ENCODE data around the gene HBE1. TPM values are rescaled to one million over a fixed set of nuclear protein-coding genes. Genes with fewer than 3 reads are reported as not detected.

The HBE1 gene
- total and polyA plus RNA-seq, 2 of the 4 experiments (the other 2 are of a cell fraction), result 3.2 to 12.7 TPM

- H3K36me3 ChIP-seq (ENCODE audit: control insufficient read depth, insufficient read depth, low read length), result no peaks in the 10 kb centered on the region
- H4K91ac ChIP-seq (ENCODE audit: insufficient read depth, low read depth, low read length), result peak overlapping the region; percentile 38; the same call in 1 of the 2 replicates
- peak overlapping the region; percentile 46 for H2BK5ac ChIP-seq (ENCODE audit: low read depth, low read length, poor library complexity, severe bottlenecking)
- peak overlapping the region in 1 of 2 experiments; percentile 63; a peak in 2 of 4 replicates for H4K8ac ChIP-seq (ENCODE audit: low read depth in 2 of 2, low read length in 2 of 2)
- no peak overlapping the region for H2AK9ac ChIP-seq (replicated peaks; ENCODE audit: low read depth, low read length, poor library complexity)
- peak overlapping the region; percentile 70; the same call in 1 of the 2 replicates for H2AK5ac ChIP-seq (ENCODE audit: low read depth, low read length)
- no peaks in the 10 kb centered on the region for H4K20me1 ChIP-seq (ENCODE audit: insufficient read depth, low read length)
- DNase-seq (no peak), ATAC-seq (ENCODE audit: low read depth) (peak; percentile 41; the same call in 1 of the 2 replicates)
- H3K4me2 ChIP-seq (ENCODE audit: low read depth, low read length), result no peak overlapping the region
- H3K9me3 ChIP-seq (ENCODE audit: control insufficient read depth, insufficient read depth, low read length), result no peaks in the 10 kb centered on the region
- H2AFZ ChIP-seq (replicated peaks; ENCODE audit: low read length, poor library complexity), result no peak overlapping the region
- H3K9me1 ChIP-seq (ENCODE audit: insufficient read depth, low read length), result peaks cover 7% of the 10 kb centered on the region
- peak overlapping the region; percentile 73; the same call in 1 of the 2 replicates for H3K18ac ChIP-seq (ENCODE audit: low read depth, low read length)
- H3K4me3 ChIP-seq (ENCODE audit: insufficient read depth, low read depth, low read length), result no peak overlapping the region
- H2BK15ac ChIP-seq (ENCODE audit: low read depth, low read length), result peak overlapping the region; percentile 26; the same call in 2 of the 3 replicates
- WGBS, 2 experiments (ENCODE audit: extremely low coverage in 2 of 2, insufficient read length in 1 of 2), result no CpG with 5 or more reads among the region's 6 CpGs
- peak overlapping the region; percentile 25; the same call in 1 of the 2 replicates for H4K5ac ChIP-seq (ENCODE audit: low read depth, low read length)
- no TSS peak for BruUV-seq (replicated peaks)
- intact Hi-C loops (cut with micrococcal nuclease) (no loop called here), in situ Hi-C loops (cut with MboI; ENCODE audit: low sequenced_read_pairs) (no loop called here), dilution Hi-C loops (cut with HindIII; ENCODE audit: low sequenced_read_pairs, unreplicated experiment) (no loop called here)
- no peaks in the 10 kb centered on the region for H3K27me3 ChIP-seq (ENCODE audit: control insufficient read depth, insufficient read depth, low read length)
- peak overlapping the region; percentile 91 for H2BK20ac ChIP-seq (ENCODE audit: low read depth, low read length)
- no peak overlapping the region for H3K9ac ChIP-seq (ENCODE audit: low read depth, low read length)
- H3K14ac ChIP-seq (replicated peaks; ENCODE audit: low read depth, low read length), result peak overlapping the region; percentile 80
- H3K4ac ChIP-seq (ENCODE audit: low read depth, low read length), result peak overlapping the region; percentile 64
- peaks cover 11% of the 10 kb centered on the region for H3K4me1 ChIP-seq (ENCODE audit: control insufficient read depth, insufficient read depth, low read length)
- ChIA-PET POLR2A (ENCODE audit: unreplicated experiment) (no interaction called here), CTCF (no interaction called here)
- H3K56ac ChIP-seq (ENCODE audit: extremely low read depth, insufficient read depth, low read length), result no peak overlapping the region; the same call in 1 of the 2 replicates
- peak overlapping the region; percentile 94 for H2BK120ac ChIP-seq (ENCODE audit: low read depth, low read length)
- 0 out of 2 replicates have a peak overlapping the region, but pooled peaks have one; percentile 44 for H3K23ac ChIP-seq (ENCODE audit: low read depth, low read length)
- no peak overlapping the region; the same call in 1 of the 2 replicates for H3K27ac ChIP-seq (ENCODE audit: insufficient read depth, low read length)
- H3K79me1 ChIP-seq (ENCODE audit: low read depth in 1 of 2, low read length in 2 of 2), result no peaks in the 10 kb centered on the region
- TF ChIP-seq RFX5 (IDR thresholded peaks at IDR 0.05; ENCODE audit: low read depth, low read length), result no peak
- no peak for TF ChIP-seq CHD1 (IDR thresholded peaks at IDR 0.05; ENCODE audit: low read depth, low read length)
- TF ChIP-seq, protein P1, sequence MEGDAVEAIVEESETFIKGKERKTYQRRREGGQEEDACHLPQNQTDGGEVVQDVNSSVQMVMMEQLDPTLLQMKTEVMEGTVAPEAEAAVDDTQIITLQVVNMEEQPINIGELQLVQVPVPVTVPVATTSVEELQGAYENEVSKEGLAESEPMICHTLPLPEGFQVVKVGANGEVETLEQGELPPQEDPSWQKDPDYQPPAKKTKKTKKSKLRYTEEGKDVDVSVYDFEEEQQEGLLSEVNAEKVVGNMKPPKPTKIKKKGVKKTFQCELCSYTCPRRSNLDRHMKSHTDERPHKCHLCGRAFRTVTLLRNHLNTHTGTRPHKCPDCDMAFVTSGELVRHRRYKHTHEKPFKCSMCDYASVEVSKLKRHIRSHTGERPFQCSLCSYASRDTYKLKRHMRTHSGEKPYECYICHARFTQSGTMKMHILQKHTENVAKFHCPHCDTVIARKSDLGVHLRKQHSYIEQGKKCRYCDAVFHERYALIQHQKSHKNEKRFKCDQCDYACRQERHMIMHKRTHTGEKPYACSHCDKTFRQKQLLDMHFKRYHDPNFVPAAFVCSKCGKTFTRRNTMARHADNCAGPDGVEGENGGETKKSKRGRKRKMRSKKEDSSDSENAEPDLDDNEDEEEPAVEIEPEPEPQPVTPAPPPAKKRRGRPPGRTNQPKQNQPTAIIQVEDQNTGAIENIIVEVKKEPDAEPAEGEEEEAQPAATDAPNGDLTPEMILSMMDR (conservative IDR thresholded peaks at IDR 0.05; ENCODE audit: low read depth, low read length), result no peak
- TF ChIP-seq, protein P2, sequence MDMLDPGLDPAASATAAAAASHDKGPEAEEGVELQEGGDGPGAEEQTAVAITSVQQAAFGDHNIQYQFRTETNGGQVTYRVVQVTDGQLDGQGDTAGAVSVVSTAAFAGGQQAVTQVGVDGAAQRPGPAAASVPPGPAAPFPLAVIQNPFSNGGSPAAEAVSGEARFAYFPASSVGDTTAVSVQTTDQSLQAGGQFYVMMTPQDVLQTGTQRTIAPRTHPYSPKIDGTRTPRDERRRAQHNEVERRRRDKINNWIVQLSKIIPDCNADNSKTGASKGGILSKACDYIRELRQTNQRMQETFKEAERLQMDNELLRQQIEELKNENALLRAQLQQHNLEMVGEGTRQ (IDR thresholded peaks at IDR 0.05; ENCODE audit: low read depth, low read length), result no peak
- TF ChIP-seq MXI1 (IDR thresholded peaks at IDR 0.05; ENCODE audit: borderline replicate concordance, low read depth, low read length), result no peak
- no peak for TF ChIP-seq CEBPB (IDR thresholded peaks at IDR 0.05; ENCODE audit: low read depth, low read length)
- no peak for TF ChIP-seq SMC3 (IDR thresholded peaks at IDR 0.05; ENCODE audit: low read depth, low read length)
- TF ChIP-seq MAFK (IDR thresholded peaks at IDR 0.05; ENCODE audit: low read depth, low read length), result no peak
- TF ChIP-seq BHLHE40 (IDR thresholded peaks at IDR 0.05; ENCODE audit: low read depth, low read length), result no peak
- TF ChIP-seq NFE2L2 (IDR thresholded peaks at IDR 0.05; ENCODE audit: low read depth, low read length), result no peak
- no peak for TF ChIP-seq MAZ (IDR thresholded peaks at IDR 0.05; ENCODE audit: borderline replicate concordance, low read depth, low read length)
- TF ChIP-seq, protein P3, sequence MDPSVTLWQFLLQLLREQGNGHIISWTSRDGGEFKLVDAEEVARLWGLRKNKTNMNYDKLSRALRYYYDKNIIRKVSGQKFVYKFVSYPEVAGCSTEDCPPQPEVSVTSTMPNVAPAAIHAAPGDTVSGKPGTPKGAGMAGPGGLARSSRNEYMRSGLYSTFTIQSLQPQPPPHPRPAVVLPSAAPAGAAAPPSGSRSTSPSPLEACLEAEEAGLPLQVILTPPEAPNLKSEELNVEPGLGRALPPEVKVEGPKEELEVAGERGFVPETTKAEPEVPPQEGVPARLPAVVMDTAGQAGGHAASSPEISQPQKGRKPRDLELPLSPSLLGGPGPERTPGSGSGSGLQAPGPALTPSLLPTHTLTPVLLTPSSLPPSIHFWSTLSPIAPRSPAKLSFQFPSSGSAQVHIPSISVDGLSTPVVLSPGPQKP (IDR thresholded peaks at IDR 0.05; ENCODE audit: borderline replicate concordance, low read depth, low read length), result no peak
- TF ChIP-seq FOS (IDR thresholded peaks at IDR 0.05; ENCODE audit: low read depth, low read length), result no peak
- TF ChIP-seq RCOR1 (IDR thresholded peaks at IDR 0.05; ENCODE audit: insufficient replicate concordance, low read length), result no peak
These were observed 5.8 kb upstream of the HBE1 start for GRCh38 chr11:5275369-5276110.
